Stomach smooth muscle (tissue), 2 donors: ENCODE data around the gene RUNX3.

Source experiments
- H3K27ac ChIP-seq: one replicate; pipeline ENCODE4 v1.7.0; 2013; ENCODE audit warnings: mild to moderate bottlenecking, low read length, inconsistent platforms
- H3K27me3 ChIP-seq, 2 donors: one replicate each; pipeline ENCODE4 v1.7.0; 2013; ENCODE audit warnings: low read length in 2 of 2; ENCODE audit not compliant: insufficient read depth in 2 of 2, control insufficient read depth in 1 of 2
- H3K36me3 ChIP-seq, 2 donors: one replicate each; pipeline ENCODE4 v1.7.0; 2013; ENCODE audit warnings: low read length in 2 of 2; ENCODE audit not compliant: control insufficient read depth in 2 of 2, insufficient read depth in 2 of 2
- H3K4me1 ChIP-seq: one replicate; pipeline ENCODE4 v1.7.0; 2013; ENCODE audit warnings: low read length; ENCODE audit not compliant: control insufficient read depth, insufficient read depth
- H3K4me3 ChIP-seq, 2 donors: one replicate each; pipeline ENCODE4 v1.7.0; 2013; ENCODE audit warnings: low read length in 2 of 2
- H3K9ac ChIP-seq, 2 donors: one replicate each; pipeline ENCODE4 v1.7.0; 2013; ENCODE audit warnings: low read length in 2 of 2, mild to moderate bottlenecking in 1 of 2
- H3K9me3 ChIP-seq, 2 donors: one replicate each; pipeline ENCODE4 v1.7.0; 2013; ENCODE audit warnings: low read length in 2 of 2; ENCODE audit not compliant: control insufficient read depth in 2 of 2
- donor health status: healthy.
- donor health status: Pancreatic carcinoma.

The RUNX3 gene

GRCh38 chr1:24945354-24946326 lies 15.6 kb upstream of the RUNX3 start:
- Histone ChIP-seq H3K4me3 (no peak overlapping the region), H3K9ac (no peak overlapping the region), H3K27me3 (peaks cover 0 to 2% of the 10 kb centered on the region in 2 donors), H3K9me3 (no peaks in the 10 kb centered on the region), H3K4me1 (no peaks in the 10 kb centered on the region), H3K36me3 (no peaks in the 10 kb centered on the region), H3K27ac (no peak overlapping the region)

GRCh38 chr1:24944318-24944717 lies 14.2 kb upstream of the RUNX3 start:
- H3K27ac ChIP-seq: no peak overlapping the region
- no peaks in the 10 kb centered on the region for H3K4me1 ChIP-seq
- H3K9me3 ChIP-seq: no peaks in the 10 kb centered on the region

DNA sequence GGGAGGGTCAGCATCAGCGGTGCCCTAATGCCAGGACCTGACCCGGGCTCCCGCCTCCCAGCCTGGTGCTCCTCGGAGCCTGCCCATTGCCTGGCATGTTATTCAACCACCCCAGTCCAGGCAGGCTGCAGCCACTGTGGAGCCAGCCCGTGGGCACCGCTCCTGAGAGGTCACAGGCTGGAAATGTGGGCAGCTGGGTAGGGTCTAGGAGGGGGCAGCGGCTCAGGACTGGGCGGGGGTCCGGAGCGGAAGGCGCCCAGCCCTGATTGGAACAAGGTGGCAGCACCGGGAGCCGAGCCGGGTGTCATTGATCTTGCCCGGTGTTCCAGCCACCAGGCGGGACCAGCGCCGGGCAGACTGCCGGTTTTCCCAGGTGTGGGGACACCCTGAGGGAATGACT lies 12.7 kb upstream of the RUNX3 start:
- no peak overlapping the region for H3K4me3 ChIP-seq
- no peak overlapping the region for H3K9ac ChIP-seq
- H3K27me3 ChIP-seq: peaks cover 5% of the 10 kb centered on the region in 2 donors
- H3K27ac ChIP-seq: no peak overlapping the region
- H3K9me3 ChIP-seq: no peaks in the 10 kb centered on the region
- no peaks in the 10 kb centered on the region for H3K36me3 ChIP-seq
- H3K4me1 ChIP-seq: no peaks in the 10 kb centered on the region

More at GRCh38 chr1:24944318-24944717, 14.2 kb upstream of the RUNX3 start:
- Histone ChIP-seq H3K4me3 (no peak overlapping the region), H3K27me3 (peaks cover 0 to 2% of the 10 kb centered on the region in 2 donors), H3K36me3 (no peaks in the 10 kb centered on the region), H3K9ac (no peak overlapping the region)

DNA sequence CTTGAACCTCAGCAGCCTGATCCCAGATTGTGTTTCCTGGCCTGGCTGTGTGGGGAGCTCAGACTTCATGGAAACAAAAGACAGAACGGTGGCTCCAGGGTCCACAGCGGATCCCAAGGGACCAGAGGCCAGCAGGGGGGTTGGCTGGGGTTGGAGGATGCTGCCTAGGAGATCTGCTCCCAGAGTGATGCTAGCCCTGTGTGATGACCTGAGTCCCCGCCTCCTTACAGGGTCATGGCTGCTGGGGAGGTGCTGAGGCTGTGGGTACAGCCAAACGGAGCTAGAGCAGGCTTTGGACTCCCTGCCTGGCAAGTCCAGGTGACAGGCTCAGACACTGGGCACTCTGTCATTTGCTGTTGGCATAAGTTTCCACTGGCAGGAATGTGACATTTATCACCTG lies 11.5 kb upstream of the RUNX3 start:
- Histone ChIP-seq H3K4me1 (no peaks in the 10 kb centered on the region), H3K9me3 (no peaks in the 10 kb centered on the region), H3K27ac (no peak overlapping the region), H3K4me3 (no peak overlapping the region), H3K9ac (no peak overlapping the region), H3K27me3 (peaks cover 5% of the 10 kb centered on the region in 2 donors), H3K36me3 (no peaks in the 10 kb centered on the region)

DNA sequence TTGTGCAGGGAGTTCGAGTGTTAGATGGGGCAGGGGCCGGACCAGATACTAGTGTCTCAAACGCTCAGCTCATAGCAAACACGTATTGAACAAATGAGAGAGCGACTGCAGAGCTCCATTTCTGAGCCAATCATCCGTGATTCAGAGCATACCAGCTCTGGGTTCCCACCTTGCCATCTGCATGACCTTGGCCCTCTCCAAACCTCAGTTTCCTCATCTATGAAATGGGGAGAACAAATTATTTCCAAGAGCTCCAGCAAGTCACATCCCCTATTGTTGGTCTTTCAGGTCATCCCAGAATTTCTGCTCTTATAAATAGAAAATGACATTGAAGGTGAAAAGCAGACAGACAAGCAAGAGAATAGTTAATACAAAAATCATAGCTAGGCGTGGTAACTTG lies 10.2 kb upstream of the RUNX3 start:
- Histone ChIP-seq H3K27me3 (peaks cover 8 to 14% of the 10 kb centered on the region in 2 donors), H3K36me3 (no peaks in the 10 kb centered on the region), H3K9ac (no peak overlapping the region), H3K9me3 (no peaks in the 10 kb centered on the region), H3K27ac (no peak overlapping the region), H3K4me3 (no peak overlapping the region), H3K4me1 (no peaks in the 10 kb centered on the region)

DNA sequence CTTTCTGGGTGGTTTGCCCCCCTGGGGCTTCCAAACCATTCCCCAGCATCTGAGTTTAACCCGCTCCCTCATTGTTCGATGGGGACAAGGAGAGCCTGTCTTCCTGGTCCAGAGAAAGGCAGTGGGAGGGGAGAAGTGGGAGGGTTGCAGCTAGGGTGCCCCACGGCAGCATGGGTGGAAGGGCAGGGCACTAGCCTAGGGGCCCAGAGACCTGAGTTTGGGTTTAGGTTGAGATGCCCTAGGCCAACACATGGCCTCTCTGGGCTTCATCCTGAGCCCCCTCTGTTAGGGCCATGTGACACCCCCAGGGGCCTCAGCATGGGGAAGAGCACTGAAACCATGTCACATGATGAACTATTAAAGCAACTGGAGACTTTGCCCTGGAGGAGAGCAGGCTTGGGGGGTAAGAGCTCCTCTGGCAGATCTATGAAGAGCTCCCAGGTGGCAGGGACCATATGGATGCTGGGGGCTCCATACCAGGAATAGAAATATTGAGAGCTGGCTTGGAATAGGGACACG lies 9.7 kb upstream of the RUNX3 start:
- Histone ChIP-seq H3K27ac (no peak overlapping the region), H3K4me3 (no peak overlapping the region), H3K4me1 (no peaks in the 10 kb centered on the region), H3K9me3 (no peaks in the 10 kb centered on the region), H3K27me3 (peaks cover 12 to 18% of the 10 kb centered on the region in 2 donors), H3K9ac (no peak overlapping the region), H3K36me3 (no peaks in the 10 kb centered on the region)

- no peaks in the 10 kb centered on the region for H3K36me3 ChIP-seq
- no peaks in the 10 kb centered on the region for H3K9me3 ChIP-seq
- H3K4me3 ChIP-seq: no peak overlapping the region
- no peaks in the 10 kb centered on the region for H3K4me1 ChIP-seq
- H3K27me3 ChIP-seq: peaks cover 18 to 24% of the 10 kb centered on the region in 2 donors
- no peak overlapping the region for H3K9ac ChIP-seq
- no peak overlapping the region for H3K27ac ChIP-seq
Observed at GRCh38 chr1:24939040-24939674, 9.1 kb upstream of the RUNX3 start.

DNA sequence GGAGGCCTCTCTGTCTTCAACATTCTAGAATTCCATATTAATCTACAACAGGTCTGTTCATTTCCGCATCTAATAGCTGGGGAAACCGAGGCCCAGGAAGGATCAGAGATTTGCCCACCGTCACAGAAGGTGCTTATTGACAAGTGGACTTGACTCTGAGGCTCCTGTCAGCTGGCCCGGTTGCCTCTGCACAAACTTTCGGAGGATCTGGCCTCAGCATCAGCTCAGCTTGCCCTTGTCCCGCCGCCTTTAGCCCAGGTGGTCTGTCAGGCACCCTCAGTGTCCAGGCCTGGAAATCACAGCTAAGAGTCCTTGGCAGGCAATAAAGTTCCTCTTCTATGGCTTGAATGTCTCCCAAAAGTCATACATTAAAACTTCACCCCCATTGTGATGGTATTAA lies 8.2 kb upstream of the RUNX3 start:
- H3K9ac ChIP-seq: no peak overlapping the region
- H3K27me3 ChIP-seq: peaks cover 26 to 32% of the 10 kb centered on the region in 2 donors
- H3K36me3 ChIP-seq: no peaks in the 10 kb centered on the region
- H3K4me3 ChIP-seq: no peak overlapping the region
- H3K27ac ChIP-seq: no peak overlapping the region
- no peaks in the 10 kb centered on the region for H3K4me1 ChIP-seq
- no peaks in the 10 kb centered on the region for H3K9me3 ChIP-seq

GRCh38 chr1:24936684-24937083 lies 6.6 kb upstream of the RUNX3 start:
- no peak overlapping the region for H3K9ac ChIP-seq
- no peaks in the 10 kb centered on the region for H3K9me3 ChIP-seq
- no peak overlapping the region for H3K27ac ChIP-seq
- peaks cover 39 to 45% of the 10 kb centered on the region in 2 donors for H3K27me3 ChIP-seq
- peaks cover 3% of the 10 kb centered on the region for H3K4me1 ChIP-seq
- H3K36me3 ChIP-seq: no peaks in the 10 kb centered on the region
- H3K4me3 ChIP-seq: no peak overlapping the region

- H3K27me3 ChIP-seq: peaks cover 48 to 53% of the 10 kb centered on the region in 2 donors
- no peak overlapping the region for H3K27ac ChIP-seq
Observed at GRCh38 chr1:24935615-24936484, 5.8 kb upstream of the RUNX3 start.

More at GRCh38 chr1:24935615-24936484, 5.8 kb upstream of the RUNX3 start:
- Histone ChIP-seq H3K36me3 (no peaks in the 10 kb centered on the region), H3K9me3 (no peaks in the 10 kb centered on the region), H3K4me1 (peaks cover 10% of the 10 kb centered on the region), H3K9ac (no peak overlapping the region), H3K4me3 (no peak overlapping the region)
